GM10248 (cell line): ENCODE results near the gene CCDC120.

Experiments
- CTCF ChIA-PET: fragments of 300-600 bp; sonication (Branson Sonifier 250); formaldehyde crosslinking; extraction: SDS; loops from one replicate; lab custom pipeline; 2021; ENCODE audit warnings: antibody characterized with exemption; lab: Yijun Ruan, JAX
- POLR2A ChIA-PET: fragments of 350-650 bp; sonication (Branson Sonifier 250); formaldehyde crosslinking; extraction: SDS; loops from one replicate; lab custom pipeline; 2020; ENCODE audit warnings: antibody characterized with exemption; lab: Yijun Ruan, JAX
- DNase-seq: peaks from one replicate; pipeline ENCODE4 v3.0.0; 2012; ENCODE audit errors: extremely low spot score
- CTCF ChIP-seq: IDR thresholded peaks from 2 replicates; pipeline ENCODE4 v1.5.1; 2012; ENCODE audit warnings: mild to moderate bottlenecking, low read depth; ENCODE audit errors: extremely low read depth, missing control alignments, control extremely low read depth

The CCDC120 gene

GRCh38 chrX:49089553-49089952 is 30.8 kb downstream of the CCDC120 start:
- ChIA-PET CTCF (no interaction called here), POLR2A (no interaction called here)
- TF ChIP-seq CTCF, result no peak
- no peak for DNase-seq

GRCh38 chrX:49096419-49096818 is 37.6 kb downstream of the CCDC120 start:
- CTCF ChIA-PET, result interaction anchor here (2.2 kb wide), 1 partner anchor 10 kb away, joined by 5 read pairs; no protein-coding TSS in a partner anchor
- POLR2A ChIA-PET, result no interaction called here
- no peak for DNase-seq
- no peak for TF ChIP-seq CTCF

- CTCF ChIA-PET, result interaction anchor here (1.0 kb wide), 1 partner anchor 58 kb away, joined by 4 read pairs; the partner anchor contains the start of gene TFE3
- POLR2A ChIA-PET, result no interaction called here
- peak; percentile 97 for DNase-seq
- TF ChIP-seq CTCF, result no peak
Observed at GRCh38 chrX:49100704-49101628, 42.2 kb downstream of the CCDC120 start.

- no peak for DNase-seq
- no peak for TF ChIP-seq CTCF
- POLR2A ChIA-PET, result no interaction called here
- CTCF ChIA-PET, result interaction anchor here (1.0 kb wide), 1 partner anchor 59 kb away, joined by 4 read pairs; the partner anchor contains the start of gene TFE3
Observed at GRCh38 chrX:49101629-49101984, 42.8 kb downstream of the CCDC120 start.

GRCh38 chrX:49102190-49102589 is 43.4 kb downstream of the CCDC120 start:
- DNase-seq, result no peak
- ChIA-PET CTCF (no interaction called here), POLR2A (no interaction called here)
- no peak for TF ChIP-seq CTCF

- DNase-seq, result no peak
- CTCF ChIA-PET, result no interaction called here
- POLR2A ChIA-PET, result interaction anchor here (0.6 kb wide), 1 partner anchor 16 kb away, joined by 3 read pairs; no protein-coding TSS in a partner anchor
- no peak for TF ChIP-seq CTCF
Observed at GRCh38 chrX:49103637-49104036, 44.8 kb downstream of the CCDC120 start.
